Neural progenitor cell (in vitro differentiated cells): ENCODE results near the gene CIRBP.

Experiments
- CTCF ChIP-seq: fragments of 200-600 bp; sonication (generic); IDR thresholded peaks from 2 replicates; pipeline ENCODE4 v1.5.1; 2017; ENCODE audit warnings: antibody characterized with exemption, mild to moderate bottlenecking
- EZH2phosphoT487 ChIP-seq: fragments of 200-600 bp; sonication (generic); IDR thresholded peaks from 2 replicates; pipeline ENCODE4 v1.6.1; 2017; ENCODE audit warnings: antibody characterized with exemption

GRCh38 chr19:1282588-1283206 lies 13.6 kb downstream of the CIRBP start:
- no peak for TF ChIP-seq CTCF
- no peak for TF ChIP-seq EZH2phosphoT487
